ENCODE results near the gene RIN3. TPM values are rescaled to one million over a fixed set of nuclear protein-coding genes. Genes with fewer than 3 reads are reported as not detected.

Gene RIN3
- total and polyA plus RNA-seq, 12 donors, result 3.9 to 63.2 (median 30.3) TPM

DNA sequence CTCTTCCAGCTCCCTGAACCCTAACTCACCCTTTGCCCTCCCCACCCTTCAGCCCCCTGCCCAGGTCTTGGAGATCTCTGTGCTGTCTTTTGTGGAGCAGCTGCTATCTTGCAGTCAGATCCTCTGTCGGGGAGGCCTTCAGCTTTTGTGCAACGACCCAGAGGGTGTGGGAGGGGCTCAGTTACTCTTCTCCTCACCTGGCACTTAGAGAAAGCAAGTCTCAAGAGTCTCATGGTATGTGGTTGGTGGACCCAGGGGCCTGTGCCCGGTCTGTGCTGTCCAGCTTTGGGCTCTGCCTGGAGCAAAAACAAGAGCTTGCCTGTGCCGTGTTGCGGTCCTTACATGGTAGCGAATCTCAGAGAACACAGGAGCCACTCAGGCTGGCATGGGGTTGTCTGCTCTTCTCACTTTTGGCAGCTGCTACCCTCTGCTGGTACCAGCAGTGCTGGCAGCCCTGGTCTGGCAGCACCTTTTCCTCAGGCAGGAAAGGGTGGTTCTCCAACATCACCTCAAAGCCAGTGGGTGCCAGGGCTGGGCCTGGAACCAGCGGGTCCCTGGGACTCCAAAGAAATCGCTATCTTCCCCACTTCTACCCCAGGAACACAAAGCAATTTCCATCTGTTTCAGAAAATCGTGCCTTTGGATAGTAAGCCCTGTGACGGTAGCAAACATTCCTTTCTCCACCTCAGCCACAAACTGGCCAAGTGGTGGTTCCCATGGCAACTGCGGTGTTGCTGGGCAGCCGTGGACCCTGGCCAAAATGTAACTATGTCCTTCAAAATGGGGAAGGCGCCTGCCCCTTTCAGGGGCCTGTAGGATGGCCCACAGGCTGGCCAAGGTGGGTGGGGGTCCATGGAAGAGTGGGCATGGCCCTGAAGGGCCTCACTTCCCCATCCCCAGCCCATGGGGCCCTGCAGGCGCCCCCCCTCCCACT, 90.0 kb downstream of the RIN3 start:
- H3K4me1 ChIP-seq (replicated peaks in 1 of 2), result peaks cover 6% of the 10 kb centered on the region in 2 donors
- TF ChIP-seq POLR2A (IDR thresholded peaks at IDR 0.05), result no peak
- TF ChIP-seq, protein P1, sequence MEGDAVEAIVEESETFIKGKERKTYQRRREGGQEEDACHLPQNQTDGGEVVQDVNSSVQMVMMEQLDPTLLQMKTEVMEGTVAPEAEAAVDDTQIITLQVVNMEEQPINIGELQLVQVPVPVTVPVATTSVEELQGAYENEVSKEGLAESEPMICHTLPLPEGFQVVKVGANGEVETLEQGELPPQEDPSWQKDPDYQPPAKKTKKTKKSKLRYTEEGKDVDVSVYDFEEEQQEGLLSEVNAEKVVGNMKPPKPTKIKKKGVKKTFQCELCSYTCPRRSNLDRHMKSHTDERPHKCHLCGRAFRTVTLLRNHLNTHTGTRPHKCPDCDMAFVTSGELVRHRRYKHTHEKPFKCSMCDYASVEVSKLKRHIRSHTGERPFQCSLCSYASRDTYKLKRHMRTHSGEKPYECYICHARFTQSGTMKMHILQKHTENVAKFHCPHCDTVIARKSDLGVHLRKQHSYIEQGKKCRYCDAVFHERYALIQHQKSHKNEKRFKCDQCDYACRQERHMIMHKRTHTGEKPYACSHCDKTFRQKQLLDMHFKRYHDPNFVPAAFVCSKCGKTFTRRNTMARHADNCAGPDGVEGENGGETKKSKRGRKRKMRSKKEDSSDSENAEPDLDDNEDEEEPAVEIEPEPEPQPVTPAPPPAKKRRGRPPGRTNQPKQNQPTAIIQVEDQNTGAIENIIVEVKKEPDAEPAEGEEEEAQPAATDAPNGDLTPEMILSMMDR (IDR thresholded peaks at IDR 0.05), result peak in 4 of 6 experiments; percentile 24 to 40 (median 28)
- intact Hi-C loops (cut with DNase I), result no loop called here
- peak overlapping the region in 1 of 5 donors; percentile 49 for H3K27ac ChIP-seq
- peak in 6 of 7 donors; percentile 34 to 77 (median 62) for DNase-seq
- H3K36me3 ChIP-seq (replicated peaks in 1 of 2), result no peaks in the 10 kb centered on the region
- H3K4me3 ChIP-seq, result no peak overlapping the region
- WGBS, 4 donors, result 64 to 71% (median 67%) methylated on average over 10 to 14 of the region's 14 CpGs
- H3K27me3 ChIP-seq, result no peaks in the 10 kb centered on the region
- H3K9me3 ChIP-seq (replicated peaks in 1 of 3), result peaks cover 0 to 6% (median 0%) of the 10 kb centered on the region in 3 donors

GRCh38 chr14:92605274-92605940, 91.8 kb downstream of the RIN3 start:
- peaks cover 0 to 6% (median 0%) of the 10 kb centered on the region in 3 donors for H3K9me3 ChIP-seq (replicated peaks in 1 of 3)
- H3K4me1 ChIP-seq (replicated peaks in 1 of 2), result peaks cover 6 to 10% of the 10 kb centered on the region in 2 donors
- no peak overlapping the region for H3K27ac ChIP-seq
- no peaks in the 10 kb centered on the region for H3K27me3 ChIP-seq
- no peaks in the 10 kb centered on the region for H3K36me3 ChIP-seq (replicated peaks in 1 of 2)
- no peak overlapping the region for H3K4me3 ChIP-seq
- 96 to 97% (median 96%) methylated on average over 5 of the region's 5 CpGs for WGBS, 4 donors
- intact Hi-C loops (cut with DNase I), result no loop called here
- TF ChIP-seq POLR2A (IDR thresholded peaks at IDR 0.05), result no peak
- TF ChIP-seq, protein P1 (IDR thresholded peaks at IDR 0.05), result no peak
- no peak for DNase-seq

GRCh38 chr14:92607251-92607650, 93.7 kb downstream of the RIN3 start:
- WGBS, 4 donors, result 92 to 98% (median 96%) methylated on average over 3 of the region's 3 CpGs
- TF ChIP-seq, protein P1 (IDR thresholded peaks at IDR 0.05), result no peak
- no peak for TF ChIP-seq POLR2A (IDR thresholded peaks at IDR 0.05)
- no peak overlapping the region for H3K27ac ChIP-seq
- no peak for DNase-seq
- H3K27me3 ChIP-seq, result no peaks in the 10 kb centered on the region
- intact Hi-C loops (cut with DNase I), result no loop called here
- no peaks in the 10 kb centered on the region for H3K36me3 ChIP-seq (replicated peaks in 1 of 2)
- peaks cover 0 to 6% (median 0%) of the 10 kb centered on the region in 3 donors for H3K9me3 ChIP-seq (replicated peaks in 1 of 3)
- no peak overlapping the region for H3K4me3 ChIP-seq
- peaks cover 0 to 3% of the 10 kb centered on the region in 2 donors for H3K4me1 ChIP-seq (replicated peaks in 1 of 2)

All from adrenal gland (tissue), 12 donors.